Gastrocnemius medialis (tissue), 4 donors: ENCODE measurements around the gene SYNM. TPM values are rescaled to one million over a fixed set of nuclear protein-coding genes. Genes with fewer than 3 reads are reported as not detected.

Experiments used
- ATAC-seq, 2 donors: fragments of 150-250 bp; one replicate each; pipeline ENCODE4 v1.9.1; 2016
- DNase-seq, 2 donors: peaks; one replicate each; pipeline ENCODE4 v3.0.0-alpha.2; 2019
- H3K27ac ChIP-seq, 4 donors: fragments of 200-600 bp; sonication (generic); 1 replicate in 1 of 4; 2 replicates in 3 of 4; pipeline ENCODE4 v1.5.1; 2016 to 2018; ENCODE audit warnings: mild to moderate bottlenecking in 2 of 4, moderate library complexity in 1 of 4
- H3K27me3 ChIP-seq, 3 donors: fragments of 200-600 bp; sonication (generic) in 2 of 3; 1 replicate in 1 of 3; 2 replicates in 2 of 3; pipeline versions ENCODE4 v1.5.1 to v1.6.0; 2016 to 2019; ENCODE audit warnings: mild to moderate bottlenecking in 1 of 3, moderate library complexity in 1 of 3
- H3K36me3 ChIP-seq, 2 donors: fragments of 200-600 bp; sonication (generic) in 1 of 2; one replicate each; pipeline ENCODE4 v1.5.1; 2017 to 2018
- H3K4me1 ChIP-seq, 2 donors: fragments of 200-600 bp; sonication (generic) in 1 of 2; one replicate each; pipeline ENCODE4 v1.5.1; 2016 to 2017; ENCODE audit warnings: mild to moderate bottlenecking in 2 of 2
- H3K4me3 ChIP-seq, 4 donors: fragments of 200-600 bp; sonication (generic) in 3 of 4; 1 replicate in 1 of 4; 2 replicates in 3 of 4; pipeline ENCODE4 v1.5.1; 2016 to 2019; ENCODE audit warnings: mild to moderate bottlenecking in 2 of 4
- H3K9me3 ChIP-seq, 3 donors: fragments of 200-600 bp; sonication (generic) in 2 of 3; 1 replicate in 1 of 3; 2 replicates in 2 of 3; pipeline ENCODE4 v1.5.1; 2016 to 2019
- POLR2A ChIP-seq, 2 donors: fragments of 450-650 bp; IDR thresholded peaks; one replicate each; pipeline ENCODE4 v1.6.1; 2017; ENCODE audit warnings: antibody characterized with exemption in 2 of 2, mild to moderate bottlenecking in 2 of 2, moderate library complexity in 2 of 2
- in situ Hi-C, 4 donors: fragments of 200-750 bp; cut with MboI; loops; one replicate each; pipeline versions ENCODE4 v1.15.0 to v1.8.0; 2017; ENCODE audit warnings: low sequenced_read_pairs in 4 of 4
- intact Hi-C: fragments of 100-400 bp; cut with DNase I; formaldehyde crosslinking; loops from one replicate; pipeline ENCODE4 v1.15.1; 2023; ENCODE audit warnings: low total_unique reads
- total RNA-seq, 4 donors: library from RNA; depleted of rRNA; stranded (reverse); fragments of >200 nt; gene quantifications; one replicate each; pipeline versions ENCODE4 v1.1.0 to v1.2.3, GENCODE V29; 2016
- TF ChIP-seq, protein P1 (sequence below), 5 experiments: fragments of 450-650 bp in 3 of 5; fragments of 200-600 bp in 2 of 5; sonication (generic) in 2 of 5; IDR thresholded peaks in 4 of 5; conservative IDR thresholded peaks in 1 of 5; 1 replicate in 4 of 5; 2 replicates in 1 of 5; pipeline ENCODE4 v1.5.1; 2016 to 2019; ENCODE audit warnings: antibody characterized with exemption in 5 of 5, mild to moderate bottlenecking in 3 of 5, moderate library complexity in 3 of 5

The SYNM gene, protein sequence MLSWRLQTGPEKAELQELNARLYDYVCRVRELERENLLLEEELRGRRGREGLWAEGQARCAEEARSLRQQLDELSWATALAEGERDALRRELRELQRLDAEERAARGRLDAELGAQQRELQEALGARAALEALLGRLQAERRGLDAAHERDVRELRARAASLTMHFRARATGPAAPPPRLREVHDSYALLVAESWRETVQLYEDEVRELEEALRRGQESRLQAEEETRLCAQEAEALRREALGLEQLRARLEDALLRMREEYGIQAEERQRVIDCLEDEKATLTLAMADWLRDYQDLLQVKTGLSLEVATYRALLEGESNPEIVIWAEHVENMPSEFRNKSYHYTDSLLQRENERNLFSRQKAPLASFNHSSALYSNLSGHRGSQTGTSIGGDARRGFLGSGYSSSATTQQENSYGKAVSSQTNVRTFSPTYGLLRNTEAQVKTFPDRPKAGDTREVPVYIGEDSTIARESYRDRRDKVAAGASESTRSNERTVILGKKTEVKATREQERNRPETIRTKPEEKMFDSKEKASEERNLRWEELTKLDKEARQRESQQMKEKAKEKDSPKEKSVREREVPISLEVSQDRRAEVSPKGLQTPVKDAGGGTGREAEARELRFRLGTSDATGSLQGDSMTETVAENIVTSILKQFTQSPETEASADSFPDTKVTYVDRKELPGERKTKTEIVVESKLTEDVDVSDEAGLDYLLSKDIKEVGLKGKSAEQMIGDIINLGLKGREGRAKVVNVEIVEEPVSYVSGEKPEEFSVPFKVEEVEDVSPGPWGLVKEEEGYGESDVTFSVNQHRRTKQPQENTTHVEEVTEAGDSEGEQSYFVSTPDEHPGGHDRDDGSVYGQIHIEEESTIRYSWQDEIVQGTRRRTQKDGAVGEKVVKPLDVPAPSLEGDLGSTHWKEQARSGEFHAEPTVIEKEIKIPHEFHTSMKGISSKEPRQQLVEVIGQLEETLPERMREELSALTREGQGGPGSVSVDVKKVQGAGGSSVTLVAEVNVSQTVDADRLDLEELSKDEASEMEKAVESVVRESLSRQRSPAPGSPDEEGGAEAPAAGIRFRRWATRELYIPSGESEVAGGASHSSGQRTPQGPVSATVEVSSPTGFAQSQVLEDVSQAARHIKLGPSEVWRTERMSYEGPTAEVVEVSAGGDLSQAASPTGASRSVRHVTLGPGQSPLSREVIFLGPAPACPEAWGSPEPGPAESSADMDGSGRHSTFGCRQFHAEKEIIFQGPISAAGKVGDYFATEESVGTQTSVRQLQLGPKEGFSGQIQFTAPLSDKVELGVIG (N-terminal part only)
- total RNA-seq, result 100 to 1,000 TPM; 200 to 308 (median 266) TPM

GRCh38 chr15:99104788-99105513 lies at the start of gene SYNM:
SYNM (plus strand) TSS chr15:99105080; CDS start chr15:99105200, 120 bp downstream.
- intact Hi-C loops (loop anchor here (1.0 to 10.0 kb wide), 3 partner anchors 76 to 600 kb away; no protein-coding TSS in a partner anchor), in situ Hi-C loops (loop anchor here (5.0 to 25.0 kb wide), 2 partner anchors 107 to 632 kb away; partner anchors contain the start of gene LYSMD4 (in 2 of the 4))
- Histone ChIP-seq H3K27me3 (no peaks in the 10 kb centered on the region), H3K9me3 (no peaks in the 10 kb centered on the region), H3K4me1 (peaks cover 43 to 56% of the 10 kb centered on the region in 2 donors), H3K4me3 (peak within 1 kb of the TSS; percentile 63 to 86 (median 75)), H3K36me3 (no peaks in the 10 kb centered on the region), H3K27ac (peak within 1 kb of the TSS; percentile 88 to 97 (median 94))
- TF ChIP-seq POLR2A (IDR thresholded peaks at IDR 0.05), result peak; percentile 89 to 93
- TF ChIP-seq, protein P1, sequence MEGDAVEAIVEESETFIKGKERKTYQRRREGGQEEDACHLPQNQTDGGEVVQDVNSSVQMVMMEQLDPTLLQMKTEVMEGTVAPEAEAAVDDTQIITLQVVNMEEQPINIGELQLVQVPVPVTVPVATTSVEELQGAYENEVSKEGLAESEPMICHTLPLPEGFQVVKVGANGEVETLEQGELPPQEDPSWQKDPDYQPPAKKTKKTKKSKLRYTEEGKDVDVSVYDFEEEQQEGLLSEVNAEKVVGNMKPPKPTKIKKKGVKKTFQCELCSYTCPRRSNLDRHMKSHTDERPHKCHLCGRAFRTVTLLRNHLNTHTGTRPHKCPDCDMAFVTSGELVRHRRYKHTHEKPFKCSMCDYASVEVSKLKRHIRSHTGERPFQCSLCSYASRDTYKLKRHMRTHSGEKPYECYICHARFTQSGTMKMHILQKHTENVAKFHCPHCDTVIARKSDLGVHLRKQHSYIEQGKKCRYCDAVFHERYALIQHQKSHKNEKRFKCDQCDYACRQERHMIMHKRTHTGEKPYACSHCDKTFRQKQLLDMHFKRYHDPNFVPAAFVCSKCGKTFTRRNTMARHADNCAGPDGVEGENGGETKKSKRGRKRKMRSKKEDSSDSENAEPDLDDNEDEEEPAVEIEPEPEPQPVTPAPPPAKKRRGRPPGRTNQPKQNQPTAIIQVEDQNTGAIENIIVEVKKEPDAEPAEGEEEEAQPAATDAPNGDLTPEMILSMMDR (IDR thresholded peaks at IDR 0.05 in 4 of 5, conservative IDR thresholded peaks at IDR 0.05 in 1 of 5), result peak; percentile 79 to 98 (median 98)
- ATAC-seq, result peak; percentile 53 to 57
- DNase-seq, result peak; percentile 73 to 91

DNA sequence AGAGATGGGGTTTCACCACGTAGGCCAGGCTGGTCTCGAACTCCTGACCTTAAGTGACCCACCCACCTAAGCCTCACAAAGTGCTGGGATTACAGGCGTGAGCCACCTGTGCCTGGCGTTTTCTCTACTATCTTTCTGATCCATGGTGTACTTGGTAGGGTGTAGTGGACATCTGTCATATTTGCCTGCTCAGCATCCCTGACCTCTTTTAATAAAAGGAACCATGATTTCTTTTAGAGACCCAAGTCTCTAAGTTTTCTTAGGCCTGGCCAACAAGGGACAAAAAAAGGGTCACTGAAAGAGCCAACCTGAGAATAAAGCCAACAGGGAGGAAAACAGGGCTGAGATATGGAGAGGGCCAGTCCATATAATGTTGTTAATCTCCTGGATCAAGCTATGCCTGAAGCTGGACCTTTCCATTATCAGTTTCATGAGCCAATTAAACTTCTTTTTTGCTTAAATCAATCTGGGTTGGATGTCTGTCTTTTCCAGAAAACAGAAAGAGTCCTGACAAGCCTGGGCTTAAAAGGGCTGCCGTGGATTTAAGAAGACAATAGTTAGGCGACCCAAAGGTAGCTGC lies 49.2 kb upstream of the SYNM start:
- DNase-seq (no peak), ATAC-seq (no peak)
- peaks cover 26 to 34% of the 10 kb centered on the region in 2 donors for H3K4me1 ChIP-seq
- H3K27ac ChIP-seq, result peak overlapping the region; percentile 72 to 91 (median 82)
- intact Hi-C loops (loop anchor here (5.0 kb wide), 4 partner anchors 48 to 538 kb away; partner anchors contain the start of gene PGPEP1L), in situ Hi-C loops (loop anchor here (5.0 to 25.0 kb wide), 4 partner anchors 111 to 418 kb away; partner anchors contain the start of gene IGF1R (in 2 of the 4))
- H3K4me3 ChIP-seq, result no peak overlapping the region
- no peaks in the 10 kb centered on the region for H3K9me3 ChIP-seq
- H3K27me3 ChIP-seq, result no peaks in the 10 kb centered on the region
- TF ChIP-seq, protein P1 (IDR thresholded peaks at IDR 0.05 in 4 of 5, conservative IDR thresholded peaks at IDR 0.05 in 1 of 5), result no peak
- H3K36me3 ChIP-seq, result no peaks in the 10 kb centered on the region

DNA sequence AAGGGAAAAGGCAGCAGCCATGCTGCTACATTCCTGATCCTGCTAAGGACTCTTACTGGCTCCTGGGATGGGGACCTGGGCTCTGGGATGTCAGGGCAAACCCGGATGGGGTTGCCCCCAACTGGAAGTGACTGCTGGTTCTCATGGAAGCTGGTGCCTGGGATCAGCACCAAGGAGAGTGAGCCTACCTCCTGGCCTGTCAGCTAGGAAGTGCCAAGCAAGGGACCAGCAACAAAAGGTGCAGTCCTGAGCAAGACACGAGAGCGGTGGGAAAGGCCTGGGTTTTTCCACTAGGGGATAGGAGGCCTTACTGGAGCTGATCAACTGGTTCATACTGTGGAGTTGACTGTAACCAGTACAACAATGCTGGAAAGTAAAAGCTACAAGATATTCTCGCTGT lies 47.9 kb upstream of the SYNM start:
- ATAC-seq, result no peak
- in situ Hi-C loops, result loop anchor here (5.0 to 25.0 kb wide), 4 partner anchors 112 to 420 kb away; partner anchors contain the start of gene IGF1R (in 2 of the 4)
- peak in 1 of 2 donors; percentile 30 for DNase-seq
- peaks cover 26 to 34% of the 10 kb centered on the region in 2 donors for H3K4me1 ChIP-seq
- H3K27me3 ChIP-seq, result no peaks in the 10 kb centered on the region
- TF ChIP-seq, protein P1 (IDR thresholded peaks at IDR 0.05 in 4 of 5, conservative IDR thresholded peaks at IDR 0.05 in 1 of 5), result no peak
- TF ChIP-seq POLR2A (IDR thresholded peaks at IDR 0.05), result no peak
- intact Hi-C loops, result loop anchor here (1.0 to 5.0 kb wide), 5 partner anchors 50 to 540 kb away; partner anchors contain the start of gene PGPEP1L
- no peaks in the 10 kb centered on the region for H3K36me3 ChIP-seq
- no peaks in the 10 kb centered on the region for H3K9me3 ChIP-seq
- H3K4me3 ChIP-seq, result no peak overlapping the region
- H3K27ac ChIP-seq, result peak overlapping the region; percentile 72 to 91 (median 82)
